SK-N-SH treated with all-trans-retinoic acid at 6 μM for 48 hours (cell line): ENCODE data around the gene PHF3.

ENCODE experiments used
- BACH2 ChIP-seq: fragments of 250-450 bp; sonication (Bioruptor Pico); IDR thresholded peaks from 2 replicates; pipeline ENCODE4 v1.9.0; 2021; ENCODE audit warnings: mild to moderate bottlenecking, borderline replicate concordance
- PATZ1 ChIP-seq: fragments of 250-450 bp; sonication (Bioruptor Pico); IDR thresholded peaks from 2 replicates; pipeline ENCODE4 v1.8.0; 2020; ENCODE audit warnings: mild to moderate bottlenecking, moderate library complexity, borderline replicate concordance
- ZNF565 ChIP-seq: fragments of 450-650 bp; formaldehyde crosslinking; conservative IDR thresholded peaks from 2 replicates; pipeline ENCODE4 v1.5.0; 2020; ENCODE audit warnings: low read depth, mild to moderate bottlenecking, moderate library complexity
- TF ChIP-seq, protein P1 (sequence below): fragments of 250-450 bp; sonication (Bioruptor Pico); IDR thresholded peaks from 2 replicates; pipeline ENCODE4 v1.8.0; 2021; ENCODE audit warnings: low read depth, mild to moderate bottlenecking, moderate library complexity, borderline replicate concordance

DNA sequence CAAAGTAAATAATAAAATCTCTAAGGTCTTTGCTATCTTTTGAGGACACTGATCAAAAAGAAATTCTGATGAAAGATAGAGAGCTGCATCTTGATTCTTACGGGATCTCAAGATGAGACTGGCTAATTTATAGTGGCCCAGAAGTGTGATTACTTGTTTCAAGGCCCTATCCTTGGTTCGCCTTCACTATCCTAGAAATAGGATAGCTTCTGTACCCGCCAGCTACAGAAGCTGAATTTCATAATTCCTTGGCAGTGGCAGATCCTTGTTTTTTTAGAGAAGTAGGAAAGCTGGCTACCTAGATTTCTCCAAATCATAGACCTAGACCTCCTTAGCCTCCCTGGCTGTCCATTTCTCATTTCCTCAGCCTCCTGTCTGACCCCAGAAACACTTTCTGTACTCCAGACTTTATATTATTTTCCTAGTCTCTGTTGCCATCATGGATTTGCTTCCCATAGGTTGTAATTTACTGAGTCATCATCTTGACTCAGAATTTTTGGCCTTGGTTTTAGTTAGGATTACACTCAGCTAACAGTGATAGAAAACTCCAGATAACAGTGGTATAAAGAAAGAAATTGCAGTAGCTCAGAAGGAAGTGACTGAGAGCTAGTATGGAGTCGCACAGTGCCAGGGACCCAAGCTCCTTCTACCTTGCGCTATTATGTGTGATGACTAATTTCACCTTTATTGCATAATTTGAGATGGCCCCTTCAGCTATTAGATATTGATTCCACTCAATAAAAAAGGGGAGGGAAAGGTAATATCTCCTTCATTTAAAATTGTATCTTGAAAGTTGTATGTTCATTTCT is 27.7 kb downstream of the PHF3 start:
- TF ChIP-seq, protein P1, sequence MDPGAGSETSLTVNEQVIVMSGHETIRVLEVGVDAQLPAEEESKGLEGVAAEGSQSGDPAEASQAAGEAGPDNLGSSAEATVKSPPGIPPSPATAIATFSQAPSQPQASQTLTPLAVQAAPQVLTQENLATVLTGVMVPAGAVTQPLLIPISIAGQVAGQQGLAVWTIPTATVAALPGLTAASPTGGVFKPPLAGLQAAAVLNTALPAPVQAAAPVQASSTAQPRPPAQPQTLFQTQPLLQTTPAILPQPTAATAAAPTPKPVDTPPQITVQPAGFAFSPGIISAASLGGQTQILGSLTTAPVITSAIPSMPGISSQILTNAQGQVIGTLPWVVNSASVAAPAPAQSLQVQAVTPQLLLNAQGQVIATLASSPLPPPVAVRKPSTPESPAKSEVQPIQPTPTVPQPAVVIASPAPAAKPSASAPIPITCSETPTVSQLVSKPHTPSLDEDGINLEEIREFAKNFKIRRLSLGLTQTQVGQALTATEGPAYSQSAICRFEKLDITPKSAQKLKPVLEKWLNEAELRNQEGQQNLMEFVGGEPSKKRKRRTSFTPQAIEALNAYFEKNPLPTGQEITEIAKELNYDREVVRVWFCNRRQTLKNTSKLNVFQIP = no peak
- TF ChIP-seq PATZ1 (no peak), ZNF565 (CRISPR knock-in tag) (no peak), BACH2 (CRISPR knock-in tag) (no peak)
